Gastroesophageal sphincter (tissue), 4 donors: ENCODE results near the gene TAF12. TPM values are rescaled to one million over a fixed set of nuclear protein-coding genes. Genes with fewer than 3 reads are reported as not detected.

ENCODE experiments used
- ATAC-seq: fragments of 150-250 bp; one replicate; pipeline ENCODE4 v1.9.1; 2016; ENCODE audit warnings: mild to moderate bottlenecking, moderate library complexity
- H3K27ac ChIP-seq, 4 donors: fragments of 200-600 bp; sonication (generic) in 3 of 4; 1 replicate in 3 of 4; 2 replicates in 1 of 4; pipeline ENCODE4 v1.5.1; 2016 to 2019
- H3K27me3 ChIP-seq: fragments of 200-600 bp; sonication (generic); one replicate; pipeline ENCODE4 v1.5.1; 2019
- H3K36me3 ChIP-seq, 2 donors: fragments of 200-600 bp; sonication (generic); one replicate each; pipeline ENCODE4 v1.5.1; 2019; ENCODE audit warnings: control low read depth in 1 of 2
- H3K4me1 ChIP-seq, 3 donors: fragments of 200-600 bp; sonication (generic); 1 replicate in 2 of 3; 2 replicates in 1 of 3; pipeline ENCODE4 v1.5.1; 2016 to 2019; ENCODE audit warnings: control low read depth in 2 of 3
- H3K4me3 ChIP-seq, 2 donors: fragments of 200-600 bp; sonication (generic); one replicate each; pipeline ENCODE4 v1.5.1; 2019; ENCODE audit warnings: mild to moderate bottlenecking in 1 of 2, moderate library complexity in 1 of 2
- H3K9me3 ChIP-seq, 3 donors: fragments of 200-600 bp; sonication (generic); one replicate each; pipeline ENCODE4 v1.5.1; 2017 to 2019; ENCODE audit warnings: control low read depth in 2 of 3
- CTCF ChIP-seq, 4 experiments: fragments of 200-600 bp in 2 of 4; fragments of 450-650 bp in 2 of 4; sonication (generic) in 1 of 4; IDR thresholded peaks; one replicate each; pipeline ENCODE4 v1.5.1; 2017 to 2019; ENCODE audit warnings: antibody characterized with exemption in 4 of 4, mild to moderate bottlenecking in 2 of 4, moderate library complexity in 2 of 4
- EP300 ChIP-seq: sonication (generic); formaldehyde crosslinking; IDR thresholded peaks from one replicate; pipeline ENCODE4 v1.6.1; 2017; ENCODE audit warnings: antibody characterized with exemption, mild to moderate bottlenecking
- POLR2A ChIP-seq, 2 donors: fragments of 450-650 bp; IDR thresholded peaks; one replicate each; pipeline ENCODE4 v1.6.1; 2017; ENCODE audit warnings: antibody characterized with exemption in 2 of 2, mild to moderate bottlenecking in 2 of 2, moderate library complexity in 1 of 2
- POLR2AphosphoS5 ChIP-seq: sonication (generic); formaldehyde crosslinking; IDR thresholded peaks from one replicate; pipeline ENCODE4 v1.6.1; 2017; ENCODE audit warnings: antibody characterized with exemption
- WGBS, 2 donors: methylation state at CpG; one replicate each; pipeline ENCODE4 v1.1.5; 2018; ENCODE audit warnings: low coverage in 1 of 2; 5-methylcytosine and 5-hydroxymethylcytosine counted together
- small RNA-seq, 4 donors: library from RNA; depleted of rRNA; stranded (forward); fragments of <200 nt; gene quantifications; one replicate each; pipeline ENCODE3, GENCODE V24; 2016
- total RNA-seq, 4 donors: library from RNA; depleted of rRNA; stranded (reverse); fragments of >200 nt; gene quantifications; one replicate each; pipeline ENCODE4 v1.1.0, GENCODE V29; 2016

Gene TAF12
- total RNA-seq, 4 donors from 2014 or later = 12.4 to 22.3 (median 16.7) TPM

GRCh38 chr1:28560886-28561285 lies 82.0 kb downstream of the TAF12 start:
- H3K4me1 ChIP-seq = no peaks in the 10 kb centered on the region
- H3K4me3 ChIP-seq = no peak overlapping the region
- H3K36me3 ChIP-seq = peaks cover 6 to 100% of the 10 kb centered on the region in 2 donors
- TF ChIP-seq POLR2AphosphoS5 (no peak), CTCF (IDR thresholded peaks at IDR 0.05) (no peak), EP300 (no peak), POLR2A (IDR thresholded peaks at IDR 0.05) (no peak)
- no peak overlapping the region for H3K27ac ChIP-seq
- no peaks in the 10 kb centered on the region for H3K27me3 ChIP-seq
- 97 to 100% methylated on average over 1 to 3 of the region's 3 CpGs for WGBS, 2 donors
- H3K9me3 ChIP-seq = no peaks in the 10 kb centered on the region
- ATAC-seq = no peak

Small RNA genes within 50 kb of the gene (small RNA-seq; reads per million reads assigned to genes)
- gene RF00422 (0 reads per million in 4 donors), gene RNU11 (0 reads per million in 4 donors), gene SNORA16A (0 reads per million in 4 donors), gene SNORA44 (0 reads per million in 4 donors), gene SNORA61 (0 reads per million in 4 donors), gene SNORD99 (22,041 to 46,873 (median 38,373) reads per million in 4 donors)

Other genes with a start within 250 kb of the TAF12 start
- 10 to 100 TPM in 3 of 4 donors, 1 to 10 TPM in 1; 5.8 to 21.6 (median 12.7) TPM for gene RCC1, start 137.0 kb downstream of the TAF12 start, total RNA-seq
- 10 to 100 TPM; 18.5 to 25.0 (median 21.8) TPM for gene TRNAU1AP, start 90.0 kb downstream of the TAF12 start, total RNA-seq
- gene RAB42, start 50.8 kb downstream of the TAF12 start, total RNA-seq = 1 to 10 TPM in 3 of 4 donors, under 1 TPM in 1; 0.67 to 5.1 (median 2.5) TPM
- not detected for gene RNU11, start 5.5 kb upstream of the TAF12 start, total RNA-seq
- gene GMEB1, start 25.7 kb upstream of the TAF12 start, total RNA-seq = 10 to 100 TPM in 2 of 4 donors, 1 to 10 TPM in 2; 6.0 to 14.3 (median 10.0) TPM
- 10 to 100 TPM; 40.7 to 48.6 (median 44.4) TPM for gene YTHDF2, start 93.9 kb upstream of the TAF12 start, total RNA-seq
- under 1 TPM in 3 of 4 donors, not detected in 1; 0.08 to 0.16 (median 0.13) TPM for gene OPRD1, start 169.1 kb upstream of the TAF12 start, total RNA-seq